Measurements from ENCODE around the gene GRIFIN.

GRIFIN gene

GRCh38 chr7:2512179-2512661, 36.0 kb upstream of the GRIFIN start:
- peak in 3 of 6 experiments; percentile 16 to 39 (median 17) for DNase-seq

DNA sequence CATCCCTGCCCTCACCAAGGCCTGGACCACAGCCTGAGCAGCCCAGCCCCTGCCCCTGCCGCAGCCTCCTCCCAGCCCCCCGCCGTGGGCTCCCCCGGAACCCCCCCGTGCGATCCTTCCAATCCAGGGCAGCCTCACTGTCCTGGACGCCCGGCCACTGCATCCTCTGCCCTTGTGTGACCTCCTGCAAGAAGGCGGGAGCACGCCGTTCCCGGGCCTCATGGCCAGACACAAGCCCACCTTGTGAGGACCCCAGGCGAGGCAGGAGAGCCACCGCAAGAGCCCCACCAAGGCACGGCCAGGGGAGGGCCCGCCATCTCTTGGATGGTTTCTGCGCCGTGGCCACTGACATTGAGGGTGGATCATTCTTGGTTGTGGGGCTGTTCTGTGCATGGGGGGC, 35.6 kb upstream of the GRIFIN start:
- no peak for DNase-seq

DNA sequence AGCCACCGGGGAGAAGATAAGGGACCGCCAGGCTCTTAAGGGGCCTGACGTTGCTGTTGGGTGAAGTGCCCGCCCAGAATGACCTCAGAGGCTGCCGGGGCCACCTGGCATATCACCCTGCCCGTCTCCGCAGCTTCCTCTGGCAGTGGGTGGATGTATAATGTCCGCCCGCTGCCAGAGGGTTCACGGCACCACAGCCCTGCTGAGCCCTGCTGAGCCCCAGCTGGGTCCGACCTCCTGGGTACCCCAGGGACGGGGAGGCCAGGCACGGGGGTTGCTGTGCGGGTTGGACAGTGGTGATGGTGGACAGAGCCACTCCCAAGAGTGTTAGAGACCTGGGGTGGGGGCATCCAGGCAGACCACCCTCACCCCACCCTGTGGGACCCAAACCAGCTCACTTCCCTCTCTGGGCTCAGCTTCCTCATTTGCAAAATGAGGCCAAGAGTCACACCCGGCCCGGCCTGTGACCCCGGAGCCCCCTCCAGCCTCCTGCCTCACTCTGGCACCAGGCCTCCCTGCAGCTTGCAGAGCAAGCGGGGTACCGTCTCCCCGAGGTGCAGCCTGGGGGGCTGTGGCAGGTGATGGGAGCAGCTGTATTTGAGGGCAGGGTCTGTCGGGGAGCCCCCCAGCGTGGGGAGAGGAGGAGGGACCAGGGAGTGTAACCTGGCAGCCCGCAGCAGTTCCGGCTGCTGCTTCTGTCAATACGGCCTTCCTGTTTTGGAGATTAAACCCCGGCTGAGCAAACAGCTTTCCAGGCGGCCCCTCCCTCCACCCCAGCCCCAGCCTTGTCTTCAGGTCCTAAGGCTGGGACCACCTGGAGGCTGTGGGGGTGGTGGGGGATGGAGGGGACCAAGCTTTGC, 34.9 kb upstream of the GRIFIN start:
- DNase-seq, result peak; percentile 33 to 68 (median 54)

- DNase-seq, result no peak
Measured at GRCh38 chr7:2510130-2510776, 34.1 kb upstream of the GRIFIN start.

GRCh38 chr7:2509298-2509906, 33.2 kb upstream of the GRIFIN start:
- peak in 1 of 6 experiments; percentile 45 for DNase-seq

DNA sequence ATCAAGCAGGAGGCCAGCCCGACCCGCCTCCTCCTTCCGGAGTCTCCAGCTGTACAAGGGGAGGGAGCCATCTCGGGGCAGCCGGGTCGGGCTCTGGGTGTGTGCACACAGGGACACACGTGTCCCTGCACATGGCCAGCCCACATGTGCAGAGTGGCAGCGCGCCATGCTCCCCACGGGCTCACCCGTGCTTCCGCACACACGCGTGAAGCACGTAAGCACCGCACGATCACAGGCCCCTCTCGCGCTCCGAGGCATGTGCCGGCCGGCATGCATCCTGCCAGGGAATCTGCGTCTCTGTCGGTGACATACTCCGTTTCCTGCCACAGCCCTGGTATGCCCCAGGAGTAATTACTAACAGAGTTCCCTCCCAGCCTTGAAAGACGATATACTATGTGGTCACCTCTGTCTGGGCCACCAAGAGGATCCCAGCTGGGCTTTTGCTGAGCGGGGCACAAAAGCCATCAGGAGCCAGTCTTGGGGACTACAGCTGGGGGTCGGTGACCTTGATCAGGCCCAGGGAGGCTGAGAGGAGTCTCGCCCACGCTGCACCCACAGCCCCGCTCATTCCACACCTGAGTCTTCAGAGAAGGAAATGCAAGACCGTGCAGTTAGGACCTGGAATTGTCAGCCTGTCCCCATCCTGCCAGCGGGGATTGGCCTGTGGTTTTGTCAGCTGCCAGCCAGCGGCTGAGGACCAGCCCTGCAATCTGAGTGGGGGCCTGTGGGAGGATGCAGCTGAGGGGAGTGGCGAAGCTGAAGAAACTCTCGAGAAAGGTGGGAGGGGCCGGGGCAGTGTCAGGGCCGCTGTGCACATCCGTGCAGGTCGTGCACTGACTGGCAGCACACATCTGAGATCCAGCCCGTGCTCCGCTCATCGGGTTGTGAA, 32.4 kb upstream of the GRIFIN start:
- DNase-seq, result peak; percentile 75 to 93 (median 87)

- DNase-seq, result no peak
Measured at GRCh38 chr7:2507917-2508306, 31.7 kb upstream of the GRIFIN start.

GRCh38 chr7:2507208-2507916, 31.2 kb upstream of the GRIFIN start:
- no peak for DNase-seq

DNA sequence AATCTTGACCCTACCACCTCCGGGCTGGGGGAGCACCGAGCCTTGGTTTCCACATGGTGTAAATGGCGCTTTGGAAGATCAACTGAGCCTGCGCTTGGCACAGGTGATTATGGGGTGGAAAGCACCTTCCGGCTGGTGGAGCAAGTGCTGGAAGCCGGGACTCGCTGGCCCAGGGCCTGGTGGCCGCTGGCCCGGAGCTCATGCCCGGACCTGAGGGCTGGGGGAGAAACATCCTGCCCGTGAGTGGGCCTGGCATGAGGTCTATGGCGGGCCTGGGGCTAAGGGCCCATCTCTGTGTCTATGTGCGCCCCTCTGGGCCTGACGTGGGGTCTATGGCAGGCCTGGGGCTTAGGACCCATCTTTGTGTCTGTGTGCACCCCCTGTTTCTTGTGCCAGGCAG, 29.2 kb upstream of the GRIFIN start:
- DNase-seq, result no peak

DNA sequence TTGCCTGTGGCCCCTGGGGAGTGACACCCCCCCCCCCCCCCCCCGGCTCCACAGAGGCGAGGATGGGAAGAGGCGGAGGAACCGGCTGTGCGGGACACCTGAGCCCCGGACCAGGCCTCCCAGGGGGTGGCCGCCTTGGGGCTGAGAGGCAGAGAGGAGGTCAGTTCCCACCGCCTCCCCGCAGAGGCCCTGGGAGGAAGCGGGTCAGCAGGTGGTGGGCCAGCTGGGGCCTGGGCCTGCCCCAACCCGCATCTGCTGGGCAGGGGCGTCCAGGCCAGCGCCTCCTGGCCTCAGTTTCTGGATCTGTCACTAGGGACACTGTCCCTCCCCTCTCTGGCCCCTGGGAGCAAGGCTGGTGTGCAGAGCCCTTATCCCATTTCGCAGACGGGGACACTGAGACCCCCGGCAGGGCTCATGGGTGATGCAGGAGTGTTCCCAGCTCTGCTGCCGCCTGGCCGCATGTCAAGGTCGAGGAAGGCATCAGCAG, 28.7 kb upstream of the GRIFIN start:
- no peak for DNase-seq

DNA sequence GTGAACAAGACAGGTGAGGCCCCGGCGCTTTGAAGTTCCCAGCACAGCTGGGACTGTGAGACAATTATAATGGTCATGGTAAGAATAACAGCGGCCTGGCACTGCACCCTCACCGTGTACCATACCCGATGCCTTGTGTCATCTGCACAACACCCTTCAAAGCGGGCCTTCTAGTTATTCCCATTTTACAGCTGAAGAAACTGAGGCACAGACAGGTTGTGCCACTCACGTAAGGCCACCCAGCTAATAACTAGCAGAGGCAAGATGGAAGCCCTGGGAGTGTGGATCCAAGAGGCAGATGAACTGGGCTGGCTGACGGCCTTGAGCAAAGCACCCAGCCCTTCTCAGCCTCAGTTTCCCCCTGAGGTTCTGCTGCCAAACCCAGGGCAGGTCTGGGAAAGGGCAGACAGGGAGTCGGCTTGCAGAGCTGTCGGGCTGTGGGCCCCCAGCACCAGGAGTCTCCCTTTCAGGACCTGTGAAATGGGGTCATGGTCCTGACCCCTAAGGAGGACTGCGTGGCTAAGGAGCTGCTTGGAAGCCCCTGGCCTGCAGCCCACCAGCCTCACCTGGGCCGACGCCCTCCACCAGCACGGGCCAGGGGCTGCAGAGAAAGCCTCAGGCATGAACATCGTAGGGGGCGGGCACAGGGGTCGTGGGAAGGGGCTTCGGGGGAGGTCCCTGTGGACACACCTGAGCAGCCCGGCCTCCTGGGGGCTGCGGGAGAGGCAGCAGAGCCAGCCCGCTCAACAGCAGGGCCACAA, 28.1 kb upstream of the GRIFIN start:
- DNase-seq, result no peak

DNA sequence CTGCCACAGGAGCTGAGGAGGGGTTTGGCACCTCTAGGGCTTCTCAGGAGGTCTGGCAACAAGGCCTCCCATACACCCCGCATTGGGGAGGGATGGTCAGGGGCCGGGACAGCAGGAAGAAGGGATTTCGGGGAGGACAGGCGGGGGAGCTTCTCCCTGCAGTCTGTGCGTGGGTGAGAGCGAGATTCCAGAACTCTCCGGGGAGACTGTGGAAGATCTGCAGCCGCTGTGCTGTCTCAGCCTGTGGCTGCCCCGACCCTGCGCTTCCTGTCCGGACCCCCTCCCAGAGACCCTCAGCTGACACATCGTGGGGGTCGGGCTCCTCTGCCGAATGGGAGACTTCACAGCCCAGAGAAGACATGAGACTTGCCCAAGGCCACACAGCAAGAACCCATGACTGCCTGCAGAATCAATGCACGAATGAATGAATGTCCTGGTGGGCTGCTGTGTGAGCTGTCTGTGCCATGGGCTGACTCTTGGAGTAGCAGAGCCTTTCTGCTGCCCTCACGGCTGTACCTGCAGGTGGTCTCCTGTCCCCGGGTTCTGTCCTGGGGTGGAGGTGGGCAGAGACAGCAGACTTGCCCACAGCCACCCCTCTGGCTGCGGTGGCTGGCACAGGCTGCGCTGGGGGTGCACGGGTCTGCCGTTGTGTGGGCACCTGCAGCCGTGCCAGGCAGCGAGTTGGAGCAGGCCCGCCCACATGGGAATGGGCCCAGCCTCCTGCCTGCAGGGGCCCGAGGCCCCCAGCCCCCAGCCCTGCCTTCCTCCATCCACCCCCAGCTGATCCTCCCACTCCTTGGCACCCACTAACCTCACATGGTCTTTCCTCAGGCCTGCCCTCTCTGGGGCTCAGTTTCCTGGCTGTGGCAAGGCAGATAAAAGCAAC, 27.1 kb upstream of the GRIFIN start:
- no peak for DNase-seq

DNA sequence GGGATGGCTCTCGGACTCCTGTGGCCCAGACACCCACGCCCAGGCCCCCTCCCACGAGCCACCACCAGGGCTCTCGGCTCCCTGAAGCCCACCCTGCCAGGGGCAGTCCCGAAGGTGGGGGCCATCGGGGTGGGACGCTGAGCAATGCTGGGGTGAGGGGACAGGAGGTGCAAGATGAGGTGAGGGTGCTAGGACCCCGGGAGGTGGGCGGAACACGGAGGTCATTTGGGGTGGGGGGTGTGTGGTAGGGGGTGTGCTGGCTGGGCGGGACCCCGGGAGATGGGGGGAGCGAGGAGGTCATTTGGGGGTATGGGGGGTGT, 26.4 kb upstream of the GRIFIN start:
- DNase-seq, result no peak

GRCh38 chr7:2501947-2502646, 25.9 kb upstream of the GRIFIN start:
- no peak for DNase-seq

DNA sequence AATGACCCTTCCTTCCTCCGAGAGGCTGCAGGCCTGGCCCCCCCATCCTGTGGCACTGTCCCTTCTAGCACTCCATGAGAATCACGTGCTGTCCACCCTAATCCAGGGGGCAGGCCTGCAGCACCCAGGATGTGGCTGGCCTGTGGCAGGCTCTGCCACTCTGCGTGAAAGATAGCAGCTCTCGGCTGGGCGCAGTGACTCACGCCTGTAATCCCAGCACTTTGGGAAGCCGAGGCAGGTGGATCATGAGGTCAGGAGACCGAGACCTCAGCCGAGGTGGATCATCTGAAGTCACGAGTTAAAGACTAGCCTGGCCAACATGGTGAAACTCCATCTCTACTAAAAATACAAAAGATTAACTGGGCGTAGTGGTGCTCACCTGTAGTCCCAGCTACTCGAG, 24.5 kb upstream of the GRIFIN start:
- no peak for DNase-seq

- DNase-seq, result no peak
Measured at GRCh38 chr7:2499719-2500430, 23.7 kb upstream of the GRIFIN start.

GRCh38 chr7:2499181-2499580, 23.0 kb upstream of the GRIFIN start:
- no peak for DNase-seq

DNA sequence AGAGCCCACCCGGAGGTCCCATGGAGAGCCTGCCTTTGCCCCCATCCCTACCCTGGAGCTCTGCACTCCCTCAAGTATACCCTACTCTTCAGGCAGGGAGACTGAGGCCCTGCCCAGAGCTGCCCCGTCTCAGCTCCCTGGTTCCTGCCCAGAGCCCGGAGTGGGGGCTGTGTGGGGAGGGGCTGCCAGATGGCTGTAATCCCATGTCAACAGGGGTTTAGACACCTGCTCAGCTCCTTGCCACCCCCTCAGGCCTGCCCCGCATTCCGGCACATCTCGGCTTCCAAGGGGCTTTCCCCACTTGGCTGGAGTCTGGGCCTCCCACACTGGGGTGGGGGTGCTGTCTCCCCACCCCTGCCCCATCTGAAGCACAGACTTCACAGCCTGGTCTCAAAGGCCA, 22.5 kb upstream of the GRIFIN start:
- DNase-seq, result no peak
